Liver (tissue), 9 donors: ENCODE data around the gene SIK2. TPM values are rescaled to one million over a fixed set of nuclear protein-coding genes. Genes with fewer than 3 reads are reported as not detected.

Source experiments
- DNase-seq: peaks from one replicate; pipeline ENCODE4 v3.0.0-alpha.2; 2017; ENCODE audit warnings: low spot score
- H3K27ac ChIP-seq, 2 donors: one replicate each; pipeline ENCODE4 v1.7.0; 2013; ENCODE audit warnings: inconsistent platforms in 2 of 2, low read length in 2 of 2, control low read depth in 1 of 2, low read depth in 1 of 2, mild to moderate bottlenecking in 1 of 2
- H3K27me3 ChIP-seq, 4 donors: one replicate each; pipeline versions ENCODE4 v1.6.1 to v1.7.0; 2013; ENCODE audit warnings: low read length in 3 of 4, inconsistent platforms in 1 of 4, mild to moderate bottlenecking in 1 of 4, moderate library complexity in 1 of 4; ENCODE audit not compliant: control insufficient read depth in 4 of 4, insufficient read depth in 4 of 4
- H3K36me3 ChIP-seq, 4 donors: one replicate each; pipeline versions ENCODE4 v1.6.1 to v1.7.0; 2013; ENCODE audit warnings: low read length in 3 of 4, mild to moderate bottlenecking in 3 of 4, low read depth in 1 of 4, moderate library complexity in 1 of 4; ENCODE audit not compliant: control insufficient read depth in 4 of 4, insufficient read depth in 3 of 4
- H3K4me1 ChIP-seq, 4 donors: one replicate each; pipeline versions ENCODE4 v1.6.1 to v1.7.0; 2013; ENCODE audit warnings: low read length in 3 of 4, mild to moderate bottlenecking in 3 of 4, moderate library complexity in 1 of 4; ENCODE audit not compliant: control insufficient read depth in 4 of 4, insufficient read depth in 4 of 4
- H3K4me3 ChIP-seq, 3 donors: one replicate each; pipeline versions ENCODE4 v1.6.1 to v1.7.0; 2013; ENCODE audit warnings: low read length in 3 of 3, control low read depth in 1 of 3, low read depth in 1 of 3, mild to moderate bottlenecking in 1 of 3
- H3K9ac ChIP-seq, 2 donors: one replicate each; pipeline ENCODE4 v1.7.0; 2013; ENCODE audit warnings: low read length in 2 of 2, mild to moderate bottlenecking in 2 of 2, moderate library complexity in 2 of 2, control low read depth in 1 of 2, low read depth in 1 of 2
- H3K9me3 ChIP-seq, 4 donors: one replicate each; pipeline versions ENCODE4 v1.6.1 to v1.7.0; 2013; ENCODE audit warnings: low read length in 3 of 4; ENCODE audit not compliant: control insufficient read depth in 4 of 4
- EGR1 ChIP-seq, 2 donors: IDR thresholded peaks; 2 replicates each; pipeline ENCODE4 v1.6.1; 2016 to 2018; ENCODE audit warnings: antibody characterized with exemption in 2 of 2, low read depth in 2 of 2
- FOXA1 ChIP-seq: IDR thresholded peaks from 2 replicates; pipeline ENCODE4 v1.6.1; 2016; ENCODE audit warnings: antibody characterized with exemption
- GABPA ChIP-seq, 2 donors: IDR thresholded peaks in 1 of 2; conservative IDR thresholded peaks in 1 of 2; 2 replicates each; pipeline ENCODE4 v1.6.1; 2016; ENCODE audit warnings: antibody characterized with exemption in 2 of 2, mild to moderate bottlenecking in 1 of 2, moderate library complexity in 1 of 2
- HNF4A ChIP-seq, 2 donors: conservative IDR thresholded peaks; 2 replicates each; pipeline ENCODE4 v1.6.1; 2016; ENCODE audit warnings: antibody characterized with exemption in 2 of 2, mild to moderate bottlenecking in 2 of 2
- HNF4G ChIP-seq: IDR thresholded peaks from 2 replicates; pipeline ENCODE4 v1.6.1; 2016; ENCODE audit warnings: antibody characterized with exemption
- JUND ChIP-seq, 2 donors: IDR thresholded peaks; 2 replicates each; pipeline ENCODE4 v1.6.1; 2016; ENCODE audit warnings: antibody characterized with exemption in 2 of 2
- NR2F2 ChIP-seq: IDR thresholded peaks from 2 replicates; pipeline ENCODE4 v1.6.1; 2016; ENCODE audit warnings: antibody characterized with exemption
- RAD21 ChIP-seq, 2 donors: IDR thresholded peaks; 2 replicates each; pipeline ENCODE4 v1.6.1; 2016; ENCODE audit warnings: antibody characterized with exemption in 2 of 2, mild to moderate bottlenecking in 2 of 2
- RXRA ChIP-seq, 2 donors: IDR thresholded peaks; 2 replicates each; pipeline ENCODE4 v1.6.1; 2017 to 2018; ENCODE audit warnings: antibody characterized with exemption in 2 of 2, mild to moderate bottlenecking in 1 of 2
- SP1 ChIP-seq: IDR thresholded peaks from 2 replicates; pipeline ENCODE4 v1.6.1; 2018; ENCODE audit warnings: antibody characterized with exemption, mild to moderate bottlenecking
- TAF1 ChIP-seq: conservative IDR thresholded peaks from 2 replicates; pipeline ENCODE4 v1.6.1; 2016; ENCODE audit warnings: antibody characterized with exemption, mild to moderate bottlenecking
- YY1 ChIP-seq: IDR thresholded peaks from 2 replicates; pipeline ENCODE4 v1.6.1; 2016; ENCODE audit warnings: antibody characterized with exemption, mild to moderate bottlenecking
- WGBS: extraction: QIAGEN DNeasy Blood & Tissue Kit; methylation state at CpG from one replicate; pipeline ENCODE4 v1.1.7; 2013; 5-methylcytosine and 5-hydroxymethylcytosine counted together
- polyA plus RNA-seq, 2 donors: library from polyadenylated mRNA; stranded (reverse) in 1 of 2; unstranded in 1 of 2; fragments of 200-250 nt in 1 of 2; fragments of >200 nt in 1 of 2; fragmentation: Nextera tagmentation in 1 of 2; extraction: Ambion mirVana in 1 of 2; gene quantifications; one replicate each; pipeline versions ENCODE4 v1.2.1 to v1.2.3, GENCODE V29; 2013 to 2015
- total RNA-seq, 2 donors: library from RNA; depleted of rRNA; stranded (reverse); fragments of >200 nt; gene quantifications; one replicate each; pipeline ENCODE4 v1.2.3, GENCODE V29; 2014
- TF ChIP-seq, protein P1 (sequence below): IDR thresholded peaks from 2 replicates; pipeline ENCODE4 v1.6.1; 2016; ENCODE audit warnings: antibody characterized with exemption, mild to moderate bottlenecking
- TF ChIP-seq, protein P2 (sequence below): IDR thresholded peaks from 2 replicates; pipeline ENCODE4 v1.6.1; 2016; ENCODE audit warnings: antibody characterized with exemption
- donor health status: healthy.
- donor health status: healthy.
- donor health status: healthy.
- donor health status: healthy.
- donor health status: healthy.

SIK2 gene
- total and polyA plus RNA-seq, 4 donors: 6.5 to 15.0 (median 9.3) TPM

GRCh38 chr11:111601636-111601978, 642 bp upstream of the SIK2 start:
- Histone ChIP-seq H3K9ac (peak overlapping the region; percentile 63 to 74), H3K27me3 (no peaks in the 10 kb centered on the region), H3K27ac (peak overlapping the region; percentile 32 to 75), H3K9me3 (no peaks in the 10 kb centered on the region), H3K4me1 (peaks cover under 1 to 20% (median 10%) of the 10 kb centered on the region in 4 donors), H3K36me3 (no peaks in the 10 kb centered on the region), H3K4me3 (peak overlapping the region in 1 of 3 donors; percentile 92)
- no peak for TF ChIP-seq TAF1
- no peak for TF ChIP-seq RXRA (IDR thresholded peaks at IDR 0.05)
- TF ChIP-seq JUND (IDR thresholded peaks at IDR 0.05): no peak
- no peak for TF ChIP-seq FOXA1
- no peak for TF ChIP-seq HNF4G
- no peak for TF ChIP-seq GABPA (IDR thresholded peaks at IDR 0.05 in 1 of 2, conservative IDR thresholded peaks at IDR 0.05 in 1 of 2)
- TF ChIP-seq RAD21 (IDR thresholded peaks at IDR 0.05): no peak
- 38% methylated on average over 9 of the region's 9 CpGs for WGBS
- no peak for DNase-seq

- peaks cover 1 to 31% (median 22%) of the 10 kb centered on the region in 4 donors for H3K4me1 ChIP-seq
- under 1% methylated on average over 44 of the region's 44 CpGs for WGBS
- peak; percentile 62 for DNase-seq
Measured at GRCh38 chr11:111602865-111603610, 789 bp downstream of the SIK2 start.

GRCh38 chr11:111603611-111604130, 1.4 kb downstream of the SIK2 start:
- Histone ChIP-seq H3K27me3 (no peaks in the 10 kb centered on the region), H3K4me1 (peaks cover 1 to 37% (median 26%) of the 10 kb centered on the region in 4 donors), H3K4me3 (peak overlapping the region; percentile 81 to 94 (median 92)), H3K9ac (peak overlapping the region; percentile 76 to 99), H3K36me3 (no peaks in the 10 kb centered on the region), H3K9me3 (no peaks in the 10 kb centered on the region), H3K27ac (peak overlapping the region; percentile 90 to 99)
- TF ChIP-seq, protein P1, sequence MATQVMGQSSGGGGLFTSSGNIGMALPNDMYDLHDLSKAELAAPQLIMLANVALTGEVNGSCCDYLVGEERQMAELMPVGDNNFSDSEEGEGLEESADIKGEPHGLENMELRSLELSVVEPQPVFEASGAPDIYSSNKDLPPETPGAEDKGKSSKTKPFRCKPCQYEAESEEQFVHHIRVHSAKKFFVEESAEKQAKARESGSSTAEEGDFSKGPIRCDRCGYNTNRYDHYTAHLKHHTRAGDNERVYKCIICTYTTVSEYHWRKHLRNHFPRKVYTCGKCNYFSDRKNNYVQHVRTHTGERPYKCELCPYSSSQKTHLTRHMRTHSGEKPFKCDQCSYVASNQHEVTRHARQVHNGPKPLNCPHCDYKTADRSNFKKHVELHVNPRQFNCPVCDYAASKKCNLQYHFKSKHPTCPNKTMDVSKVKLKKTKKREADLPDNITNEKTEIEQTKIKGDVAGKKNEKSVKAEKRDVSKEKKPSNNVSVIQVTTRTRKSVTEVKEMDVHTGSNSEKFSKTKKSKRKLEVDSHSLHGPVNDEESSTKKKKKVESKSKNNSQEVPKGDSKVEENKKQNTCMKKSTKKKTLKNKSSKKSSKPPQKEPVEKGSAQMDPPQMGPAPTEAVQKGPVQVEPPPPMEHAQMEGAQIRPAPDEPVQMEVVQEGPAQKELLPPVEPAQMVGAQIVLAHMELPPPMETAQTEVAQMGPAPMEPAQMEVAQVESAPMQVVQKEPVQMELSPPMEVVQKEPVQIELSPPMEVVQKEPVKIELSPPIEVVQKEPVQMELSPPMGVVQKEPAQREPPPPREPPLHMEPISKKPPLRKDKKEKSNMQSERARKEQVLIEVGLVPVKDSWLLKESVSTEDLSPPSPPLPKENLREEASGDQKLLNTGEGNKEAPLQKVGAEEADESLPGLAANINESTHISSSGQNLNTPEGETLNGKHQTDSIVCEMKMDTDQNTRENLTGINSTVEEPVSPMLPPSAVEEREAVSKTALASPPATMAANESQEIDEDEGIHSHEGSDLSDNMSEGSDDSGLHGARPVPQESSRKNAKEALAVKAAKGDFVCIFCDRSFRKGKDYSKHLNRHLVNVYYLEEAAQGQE: no peak
- TF ChIP-seq HNF4G (no peak), JUND (IDR thresholded peaks at IDR 0.05) (no peak), GABPA (IDR thresholded peaks at IDR 0.05 in 1 of 2, conservative IDR thresholded peaks at IDR 0.05 in 1 of 2) (no peak), SP1 (no peak), FOXA1 (no peak), RAD21 (IDR thresholded peaks at IDR 0.05) (no peak), NR2F2 (no peak), HNF4A (conservative IDR thresholded peaks at IDR 0.05) (no peak), RXRA (IDR thresholded peaks at IDR 0.05) (no peak)
- TF ChIP-seq, protein P2, sequence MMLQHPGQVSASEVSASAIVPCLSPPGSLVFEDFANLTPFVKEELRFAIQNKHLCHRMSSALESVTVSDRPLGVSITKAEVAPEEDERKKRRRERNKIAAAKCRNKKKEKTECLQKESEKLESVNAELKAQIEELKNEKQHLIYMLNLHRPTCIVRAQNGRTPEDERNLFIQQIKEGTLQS: no peak
- WGBS: 3% methylated on average over 7 of the region's 7 CpGs
- DNase-seq: no peak

More at GRCh38 chr11:111602865-111603610, 789 bp downstream of the SIK2 start:
- Histone ChIP-seq H3K4me3 (peak overlapping the region; percentile 81 to 94 (median 92)), H3K9me3 (no peaks in the 10 kb centered on the region), H3K27me3 (no peaks in the 10 kb centered on the region), H3K9ac (peak overlapping the region; percentile 76 to 99), H3K36me3 (no peaks in the 10 kb centered on the region), H3K27ac (peak overlapping the region; percentile 90 to 99)
- peak; percentile 12 for TF ChIP-seq YY1
- no peak for TF ChIP-seq EGR1 (IDR thresholded peaks at IDR 0.05; ENCODE audit: low read depth in 2 of 2)
